K562 (cell line): ENCODE data around the gene ATXN7L1. TPM values are rescaled to one million over a fixed set of nuclear protein-coding genes. Genes with fewer than 3 reads are reported as not detected.

Experiments
- ATAC-seq: fragments of 200-7000 bp; cut with Tn5 transposase; 3 replicates; pipeline ENCODE4 v1.9.1; 2020; ENCODE audit warnings: moderate library complexity
- BruUV-seq: library from RNA; stranded (reverse); fragments of 400-500 nt; replicated peaks from 2 replicates; lab custom pipeline; 2021; lab: Mats Ljungman, UMichigan
- CTCF ChIA-PET: fragments of 300-600 bp; formaldehyde crosslinking; extraction: SDS; loops from one replicate; lab custom pipeline; 2021; ENCODE audit warnings: low intra/inter-chr PET ratio; lab: Yijun Ruan, JAX
- POLR2A ChIA-PET: fragments of 300-600, 350-650 bp; sonication (Branson Sonifier 250); formaldehyde crosslinking; extraction: SDS; loops from one replicate; lab custom pipeline; 2021; ENCODE audit warnings: antibody characterized with exemption, inconsistent platforms; lab: Yijun Ruan, JAX
- DNase-seq, 4 experiments: peaks; one replicate each; pipeline versions ENCODE4 v3.0.0 to v3.0.0-alpha.2; 2011 to 2018; ENCODE audit warnings: low spot score in 3 of 4, mixed read lengths in 3 of 4; ENCODE audit errors: extremely low read depth in 1 of 4
- FAIRE-seq: peaks from 2 replicates; lab custom pipeline; 2011; peaks lifted over from hg19 to GRCh38; lab: Jason Lieb, UNC
- H2AFZ ChIP-seq: 2 replicates; pipeline ENCODE4 v1.6.0; 2011; ENCODE audit warnings: low read depth, low read length, control low read depth, inconsistent platforms
- H3K27ac ChIP-seq: fragments of 200-600 bp; 3 replicates; pipeline ENCODE4 v1.8.0; 2011; ENCODE audit warnings: low read depth, mild to moderate bottlenecking, control low read depth, inconsistent platforms, low read length, moderate library complexity, mixed read lengths; ENCODE audit errors: extremely low read depth
- H3K27me3 ChIP-seq, 2 experiments: fragments of 300-600 bp in 1 of 2; 2 replicates in 1 of 2; 3 replicates in 1 of 2; pipeline versions ENCODE4 v1.6.0 to v1.8.0; 2011; ENCODE audit warnings: inconsistent platforms in 2 of 2, low read length in 2 of 2, mild to moderate bottlenecking in 1 of 2, mixed read lengths in 1 of 2, moderate library complexity in 1 of 2; ENCODE audit not compliant: control insufficient read depth in 2 of 2, insufficient read depth in 2 of 2
- H3K36me3 ChIP-seq: fragments of 300-600 bp; 3 replicates; pipeline ENCODE4 v1.8.0; 2011; ENCODE audit warnings: mild to moderate bottlenecking, low read length, inconsistent platforms; ENCODE audit not compliant: control insufficient read depth, insufficient read depth
- H3K4me1 ChIP-seq, 2 experiments: fragments of 200-600 bp in 1 of 2; replicated peaks in 1 of 2; 2 replicates in 1 of 2; 3 replicates in 1 of 2; pipeline versions ENCODE4 v1.5.1 to v1.8.0; 2011; ENCODE audit warnings: inconsistent platforms in 2 of 2, low read length in 2 of 2, mild to moderate bottlenecking in 1 of 2, mixed read lengths in 1 of 2, moderate library complexity in 1 of 2; ENCODE audit not compliant: control insufficient read depth in 2 of 2, insufficient read depth in 2 of 2
- H3K4me2 ChIP-seq: 2 replicates; pipeline ENCODE4 v1.6.1; 2011; ENCODE audit warnings: low read length, control low read depth, inconsistent platforms, mixed read lengths; ENCODE audit not compliant: insufficient read depth
- H3K4me3 ChIP-seq: fragments of 200-600 bp; sonication (generic), shearing (Covaris generic); 2 replicates; pipeline ENCODE4 v1.5.1; 2016; ENCODE audit warnings: control low read depth, inconsistent platforms
- H3K79me2 ChIP-seq: fragments of 200-600 bp; 3 replicates; pipeline ENCODE4 v1.8.0; 2011; ENCODE audit warnings: low read length, inconsistent platforms; ENCODE audit not compliant: control insufficient read depth, insufficient read depth
- H3K9ac ChIP-seq, 2 experiments: 2 replicates each; pipeline versions ENCODE4 v1.6.0 to v1.6.1; 2011; ENCODE audit warnings: low read depth in 2 of 2, low read length in 2 of 2, control low read depth in 1 of 2, inconsistent platforms in 1 of 2, mild to moderate bottlenecking in 1 of 2, mixed read lengths in 1 of 2; ENCODE audit not compliant: insufficient read depth in 1 of 2
- H3K9me1 ChIP-seq: one replicate; pipeline ENCODE4 v1.6.0; 2011; ENCODE audit warnings: inconsistent platforms, mild to moderate bottlenecking, low read length, moderate library complexity; ENCODE audit not compliant: control insufficient read depth, insufficient read depth
- H3K9me3 ChIP-seq: replicated peaks from 2 replicates; pipeline ENCODE4 v1.5.1; 2011; ENCODE audit warnings: low read depth, low read length, inconsistent platforms; ENCODE audit not compliant: control insufficient read depth, insufficient read depth
- H4K20me1 ChIP-seq: replicated peaks from 2 replicates; pipeline ENCODE4 v1.6.1; 2011; ENCODE audit warnings: low read length, inconsistent platforms, mixed read lengths; ENCODE audit not compliant: control insufficient read depth, insufficient read depth
- BMI1 ChIP-seq: fragments of 150-350 bp; IDR thresholded peaks from 2 replicates; pipeline ENCODE4 v1.6.1; 2014; ENCODE audit warnings: low read length
- CREBBP ChIP-seq: IDR thresholded peaks from one replicate; pipeline ENCODE4 v1.6.1; 2012; ENCODE audit warnings: low read depth, mild to moderate bottlenecking, control low read depth, inconsistent platforms, low read length
- ESRRB ChIP-seq: fragments of 250-450 bp; sonication (Bioruptor Pico); IDR thresholded peaks from 2 replicates; pipeline ENCODE4 v1.5.0; 2020; ENCODE audit warnings: mild to moderate bottlenecking, moderate library complexity, borderline replicate concordance
- HNRNPH1 ChIP-seq: fragments of 200-400 bp; formaldehyde crosslinking; optimal IDR thresholded peaks from 2 replicates; pipeline ENCODE3; 2017; ENCODE audit warnings: low read depth, mild to moderate bottlenecking, low read length, moderate library complexity
- KAT2B ChIP-seq: IDR thresholded peaks from one replicate; pipeline ENCODE4 v1.6.1; 2012; ENCODE audit warnings: low read depth, mild to moderate bottlenecking, control low read depth, inconsistent platforms, low read length, moderate library complexity
- NFIX ChIP-seq: fragments of 250-450 bp; sonication (Bioruptor Pico); IDR thresholded peaks from 2 replicates; pipeline ENCODE4 v1.4.0; 2020; ENCODE audit warnings: low read depth, mild to moderate bottlenecking, moderate library complexity
- PRMT5 ChIP-seq: sonication (generic); formaldehyde crosslinking; IDR thresholded peaks from 2 replicates; pipeline ENCODE4 v1.5.0; 2020; ENCODE audit warnings: missing genetic modification reagents
- RREB1 ChIP-seq: fragments of 250-450 bp; sonication (Bioruptor Pico); IDR thresholded peaks from 2 replicates; pipeline ENCODE4 v1.4.0; 2020
- TAF15 ChIP-seq: fragments of 200-400 bp; formaldehyde crosslinking; IDR thresholded peaks from 2 replicates; pipeline ENCODE4 v1.6.1; 2017; ENCODE audit warnings: mild to moderate bottlenecking, low read depth, low read length, moderate library complexity
- ZNF3 ChIP-seq: fragments of 250-450 bp; sonication (Bioruptor Pico); IDR thresholded peaks from 2 replicates; pipeline ENCODE4 v1.5.0; 2021; ENCODE audit warnings: mild to moderate bottlenecking, moderate library complexity
- WGBS: fragments of 100-300 bp; shearing (Covaris generic); methylation state at CpG from one replicate; pipeline ENCODE4 v1.1.6; 2016; ENCODE audit warnings: low coverage, mixed read lengths; ENCODE audit not compliant: insufficient coverage; ENCODE audit errors: missing lambda C conversion rate; 5-methylcytosine and 5-hydroxymethylcytosine counted together
- in situ Hi-C: fragments of 300-500 bp; cut with MboI; formaldehyde crosslinking; loops from 4 replicates; pipeline ENCODE4 v1.15.0; 2018; ENCODE audit warnings: inconsistent platforms, mixed read lengths
- intact Hi-C: fragments of 100-400 bp; cut with micrococcal nuclease; formaldehyde crosslinking; loops from 2 replicates; pipeline ENCODE4 v1.14.2; 2022
- polyA plus RNA-seq, 8 experiments: library from polyadenylated mRNA; depleted of rRNA in 4 of 8; stranded (reverse) in 5 of 8; unstranded in 3 of 8; fragments of >200 nt; fragmentation: Nextera tagmentation in 2 of 8; fragmentation: Illumina TruSeq in 1 of 8; extraction: Ambion mirVana in 2 of 8; extraction: Trizol in 1 of 8; gene quantifications; 2 replicates each; pipeline versions ENCODE4 v1.2.1 to v1.2.3, GENCODE V29; 2011 to 2014; ENCODE audit warnings: inconsistent platforms in 1 of 8, missing spikeins in 1 of 8
- total RNA-seq, 7 experiments: library from RNA; depleted of rRNA in 6 of 7; stranded (reverse); fragments of >200 nt in 6 of 7; fragmentation: Illumina TruSeq in 2 of 7; extraction: Trizol in 2 of 7; gene quantifications; 2 replicates each; pipeline versions ENCODE4 v1.2.1 to v1.2.3, GENCODE V29; 2011 to 2021; ENCODE audit warnings: low replicate concordance in 1 of 7

The ATXN7L1 gene
- total and polyA plus RNA-seq, 9 of the 15 experiments (the other 6 are each of a cell fraction or from before 2014, with no cell fraction given) = 6.6 to 13.7 (median 10.7) TPM

- Histone ChIP-seq H3K27ac (no peak overlapping the region), H4K20me1 (peaks cover 6% of the 10 kb centered on the region; the same call in 1 of the 2 replicates), H3K27me3 (peaks cover 3 to 26% of the 10 kb centered on the region in 2 experiments), H3K79me2 (no peaks in the 10 kb centered on the region), H2AFZ (no peak overlapping the region), H3K36me3 (no peaks in the 10 kb centered on the region), H3K4me3 (no peak overlapping the region), H3K4me1 (0 out of 5 replicates have a peak, but pooled peaks cover 0 to 3% of the 10 kb centered on the region in 2 experiments), H3K9me1 (no peaks in the 10 kb centered on the region), H3K4me2 (no peak overlapping the region), H3K9me3 (no peaks in the 10 kb centered on the region), H3K9ac (no peak overlapping the region)
- 3% methylated on average over 5 of the region's 5 CpGs for WGBS
- no peak for DNase-seq
- ChIA-PET POLR2A (interaction anchor here (0.9 to 2.0 kb wide), 2 partner anchors 10 to 24 kb away, joined by 4 read pairs; no protein-coding TSS in a partner anchor), CTCF (no interaction called here)
- in situ Hi-C loops (no loop called here), intact Hi-C loops (no loop called here)
- FAIRE-seq = no peak
- no peak for ATAC-seq
- no TSS peak for BruUV-seq
- TF ChIP-seq BMI1 (no peak), NFIX (no peak)
Measured at GRCh38 chr7:105816266-105816843, 60.0 kb downstream of the ATXN7L1 start.

- Histone ChIP-seq H3K4me3 (no peak overlapping the region), H3K36me3 (no peaks in the 10 kb centered on the region), H3K79me2 (no peaks in the 10 kb centered on the region), H2AFZ (no peak overlapping the region), H3K4me2 (no peak overlapping the region), H3K9me3 (no peaks in the 10 kb centered on the region), H3K9ac (no peak overlapping the region), H3K4me1 (0 out of 5 replicates have a peak, but pooled peaks cover 0 to 3% of the 10 kb centered on the region in 2 experiments), H4K20me1 (peaks cover 9% of the 10 kb centered on the region; the same call in 1 of the 2 replicates), H3K27ac (no peak overlapping the region), H3K27me3 (peaks cover 3 to 30% of the 10 kb centered on the region in 2 experiments), H3K9me1 (no peaks in the 10 kb centered on the region)
- in situ Hi-C loops (no loop called here), intact Hi-C loops (no loop called here)
- no TSS peak for BruUV-seq
- 4% methylated on average over 6 of the region's 6 CpGs for WGBS
- DNase-seq = no peak
- ChIA-PET POLR2A (interaction anchor here (0.7 to 2.0 kb wide), 3 partner anchors 9 to 48 kb away, joined by 4 read pairs; no protein-coding TSS in a partner anchor), CTCF (no interaction called here)
- FAIRE-seq = no peak
- ATAC-seq = no peak
- TF ChIP-seq ZNF3 (CRISPR knock-in tag) (no peak), HNRNPH1 (no peak), RREB1 (no peak), PRMT5 (CRISPR knock-in tag) (no peak), ESRRB (CRISPR knock-in tag) (no peak), TAF15 (no peak), CREBBP (no peak), KAT2B (no peak)
Measured at GRCh38 chr7:105815576-105815975, 60.8 kb downstream of the ATXN7L1 start.
